Fibroblast of gingiva (primary cell): ENCODE results near the gene LYPD5.
A peak's percentile ranks its signal among the peaks of the same experiment; 100 is the strongest.
"Not testable (repeated sequence)": the region's sequence is repeated elsewhere in the genome, so short reads cannot be mapped to it uniquely, and the experiment has no call there.

Experiments used
- DNase-seq: peaks from one replicate; pipeline ENCODE4 v3.0.0-alpha.2; 2011; ENCODE audit warnings: low read depth

Gene LYPD5

DNA sequence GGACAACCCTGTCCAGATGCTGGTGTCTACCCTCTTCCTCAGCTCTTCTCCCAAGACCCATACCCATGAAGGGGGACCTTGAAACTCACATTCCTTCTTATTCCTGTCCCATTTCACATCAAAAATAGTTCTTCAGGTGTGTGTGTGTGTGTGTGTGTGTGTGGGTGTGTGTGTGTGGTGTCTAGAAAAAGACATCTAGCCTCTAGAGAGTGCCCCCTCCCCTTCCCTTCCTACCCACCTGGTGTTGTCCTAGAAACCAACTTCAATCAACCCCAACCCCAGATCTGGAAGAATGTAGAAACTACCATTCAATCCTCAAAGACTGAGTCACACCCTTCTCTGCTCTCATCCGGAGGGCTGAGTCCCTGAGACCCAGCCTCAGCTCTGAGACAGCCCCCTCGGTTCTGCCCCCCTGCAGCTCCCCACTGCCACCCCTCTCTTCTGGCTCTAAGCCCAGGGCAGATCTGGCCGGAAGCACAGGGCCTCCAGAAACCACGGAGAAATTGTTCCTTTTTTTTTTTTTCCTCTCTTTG lies 25.0 kb downstream of the LYPD5 start:
- DNase-seq = no peak

DNA sequence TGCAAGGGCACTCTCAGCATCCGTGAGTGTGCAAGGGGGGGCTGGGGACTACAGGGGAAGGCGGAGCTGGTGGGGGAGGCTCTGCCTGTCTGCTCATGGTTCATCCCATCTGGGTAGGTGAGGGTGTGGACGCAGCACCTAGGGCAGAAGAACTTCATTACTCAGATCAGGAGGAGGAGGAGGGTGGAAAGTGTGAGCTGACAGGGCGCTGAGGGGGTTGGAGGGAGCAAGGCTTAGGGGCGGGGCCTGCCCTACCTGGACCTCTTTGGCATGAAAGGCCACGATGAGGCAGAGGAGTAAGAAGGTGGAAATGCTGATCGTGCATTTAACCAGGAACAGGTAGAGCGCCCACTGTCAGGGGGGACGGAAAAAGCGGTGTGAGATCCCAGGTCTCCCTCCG lies 26.0 kb downstream of the LYPD5 start:
- DNase-seq = no peak

DNA sequence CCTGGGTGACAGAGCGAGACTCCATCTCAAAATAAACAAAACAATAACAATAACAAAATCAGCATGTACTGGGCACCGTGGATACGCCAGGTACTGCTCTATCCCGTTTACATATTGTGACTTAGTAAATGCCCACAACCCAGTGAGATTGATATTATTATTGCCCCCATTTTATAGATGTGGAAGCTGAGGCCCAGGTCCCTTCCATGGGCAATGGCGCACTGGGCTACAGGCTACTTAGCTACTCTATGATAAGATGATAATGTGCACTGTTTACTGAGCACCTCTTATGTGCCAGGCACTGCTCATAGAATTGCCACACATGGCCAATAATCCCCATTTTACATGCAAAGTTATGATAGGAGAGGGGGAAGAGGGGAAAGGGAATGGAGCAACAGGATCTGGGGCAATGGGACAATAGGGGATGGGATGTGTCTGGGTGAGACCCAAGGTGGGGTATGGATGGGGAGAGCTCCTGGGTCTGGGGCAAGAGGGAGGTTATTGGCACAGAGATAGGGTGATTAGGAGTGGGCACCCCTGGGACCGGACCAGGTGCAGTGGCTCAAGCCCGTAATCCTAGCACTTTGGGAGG lies 26.9 kb downstream of the LYPD5 start:
- no peak for DNase-seq

DNA sequence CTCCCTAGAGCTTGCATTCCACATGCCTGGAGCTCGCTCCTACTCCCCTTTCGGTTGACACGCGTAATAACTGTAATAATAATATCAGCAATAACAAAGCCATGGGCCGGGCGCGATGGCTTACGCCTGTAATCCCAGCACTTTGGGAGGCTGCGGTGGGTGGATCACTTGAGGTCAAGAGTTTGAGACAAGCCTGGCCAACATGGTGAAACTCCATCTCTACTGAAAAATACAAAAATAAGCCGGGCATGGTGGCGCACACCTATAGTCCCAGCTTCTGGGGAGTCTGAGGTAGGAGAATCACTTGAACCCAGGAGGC lies 27.3 kb downstream of the LYPD5 start:
- DNase-seq = not testable (repeated sequence)

DNA sequence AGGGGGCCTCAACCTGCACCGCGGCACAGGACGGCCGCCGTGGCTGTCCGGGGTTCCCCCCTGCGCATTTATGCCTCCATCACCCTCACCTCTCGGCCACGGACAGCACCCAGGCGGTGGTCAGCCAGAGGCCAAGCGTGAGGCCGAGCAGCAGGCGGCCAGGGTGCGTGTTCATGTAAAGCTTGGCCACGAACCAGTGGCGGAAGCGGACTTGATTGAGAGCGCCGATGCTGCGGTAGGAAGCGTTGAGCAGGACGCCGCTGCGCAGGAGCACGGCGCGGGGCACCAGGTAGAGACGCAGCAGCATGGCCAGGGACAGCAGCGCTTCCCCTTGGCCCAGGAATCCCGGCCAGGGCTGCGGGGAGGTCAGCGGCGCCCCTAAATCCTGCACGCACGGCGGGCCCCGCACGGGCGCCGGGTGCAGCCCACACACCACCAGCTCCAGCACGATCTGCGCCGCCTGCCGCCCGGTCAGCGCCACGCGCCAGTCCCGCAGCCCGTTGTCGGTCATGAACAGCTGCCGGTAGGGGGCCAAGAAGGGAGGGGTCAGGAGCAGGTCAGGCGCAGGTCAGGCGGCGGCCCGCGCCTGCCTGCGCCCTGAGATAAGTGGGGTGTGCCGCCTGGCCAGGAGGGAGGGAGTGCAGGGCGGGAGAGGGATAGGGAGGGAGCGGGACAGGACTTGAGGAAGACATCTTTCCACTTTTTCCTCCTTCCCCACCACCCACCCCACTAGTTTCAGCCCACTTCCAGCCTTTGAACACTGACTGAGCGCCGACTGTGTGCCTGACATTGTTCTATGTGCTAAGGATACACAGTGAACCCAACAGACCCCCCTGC lies 27.9 kb downstream of the LYPD5 start:
- peak; percentile 40 for DNase-seq

DNA sequence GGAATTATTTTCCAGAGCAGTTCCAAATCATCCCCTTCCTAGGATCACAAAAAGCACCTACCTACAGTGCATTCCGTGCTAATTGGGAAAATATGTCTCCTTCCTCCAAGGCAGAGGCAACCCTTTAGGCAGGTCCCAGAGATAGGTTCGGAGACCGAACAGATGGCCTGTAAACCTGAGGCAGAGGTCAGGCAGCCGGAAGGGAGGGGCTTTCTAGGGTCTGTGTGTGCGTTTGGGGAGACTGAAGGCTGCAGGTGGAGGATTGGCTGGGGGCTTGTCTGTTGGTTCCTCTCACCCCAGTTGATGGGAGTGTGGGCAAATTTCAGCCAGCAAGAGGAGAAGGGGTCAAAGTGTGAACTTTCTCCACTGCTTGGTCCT lies 28.5 kb downstream of the LYPD5 start:
- no peak for DNase-seq

DNA sequence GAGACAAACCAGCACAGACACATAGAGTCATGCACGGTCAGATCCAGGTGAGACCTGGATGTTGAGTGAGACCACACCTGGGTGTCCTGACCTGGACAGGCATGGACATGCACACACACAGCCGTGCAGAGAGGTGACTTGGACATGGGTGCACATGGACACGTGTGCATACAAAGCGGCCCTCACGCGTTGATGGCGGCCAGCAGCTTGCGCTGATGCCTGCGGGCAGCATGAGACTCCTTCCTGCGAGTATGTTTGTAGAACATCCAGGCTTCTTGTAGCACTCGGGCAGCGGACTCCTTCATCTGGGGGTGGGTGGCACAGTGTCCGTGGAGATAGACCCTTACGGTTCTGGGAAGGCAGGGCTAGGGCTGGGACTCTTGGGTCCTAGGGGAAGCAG lies 33.0 kb downstream of the LYPD5 start:
- no peak for DNase-seq

DNA sequence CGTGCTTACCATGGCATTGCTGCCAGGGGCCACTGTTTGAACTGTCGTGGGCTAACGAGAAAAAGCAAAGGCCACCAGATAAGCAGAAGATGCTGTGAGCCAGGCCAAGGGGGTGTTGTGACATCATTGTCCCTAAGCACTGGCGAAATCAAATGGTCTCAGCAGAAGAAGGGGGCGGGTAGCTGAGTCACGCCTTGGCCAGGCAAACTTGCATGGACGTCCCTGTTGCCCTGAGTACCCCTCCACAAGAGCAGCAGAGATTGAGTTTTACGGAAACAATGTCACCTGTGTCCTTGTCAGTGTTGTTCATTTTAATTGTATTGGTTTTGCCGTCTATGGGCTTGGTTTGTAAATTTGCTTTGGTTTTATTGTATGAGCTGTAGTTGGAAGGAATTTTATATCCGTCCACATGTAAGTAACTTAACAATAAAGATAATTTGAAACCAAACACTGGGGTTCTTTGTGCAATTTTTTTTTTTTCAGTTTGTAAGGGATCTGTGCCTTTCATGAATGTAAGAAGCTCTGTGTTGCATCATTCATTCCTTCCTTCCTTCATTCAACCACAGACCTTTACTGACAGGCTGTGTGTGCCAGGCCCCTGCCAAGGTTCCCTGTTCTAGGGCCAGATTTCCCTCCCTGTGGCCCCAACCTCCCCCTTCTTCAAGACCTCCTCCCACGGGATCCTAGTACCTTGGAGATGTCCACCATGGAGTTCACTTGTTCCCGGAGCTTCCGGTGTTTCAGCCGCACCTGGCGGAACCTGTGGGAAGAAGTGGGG lies 33.8 kb downstream of the LYPD5 start:
- no peak for DNase-seq

DNA sequence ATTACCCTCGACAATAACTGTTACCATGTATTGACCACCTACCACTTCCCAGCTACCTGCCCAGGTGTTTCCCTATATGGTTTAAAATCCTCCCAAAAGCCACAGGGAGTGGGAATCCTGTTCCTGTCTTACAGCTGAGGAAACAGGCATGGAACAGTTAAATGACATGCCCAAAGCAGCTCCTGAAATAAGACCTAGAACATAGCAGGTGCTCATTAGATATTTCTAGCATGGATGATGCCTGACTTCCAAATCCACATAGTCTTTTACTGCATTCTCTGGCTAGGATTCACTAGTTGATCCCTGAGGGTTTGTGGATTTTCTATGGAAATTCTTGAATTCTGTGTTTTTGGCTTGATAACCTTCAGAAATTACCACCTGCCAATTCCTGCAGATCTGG lies 34.4 kb downstream of the LYPD5 start:
- no peak for DNase-seq

DNA sequence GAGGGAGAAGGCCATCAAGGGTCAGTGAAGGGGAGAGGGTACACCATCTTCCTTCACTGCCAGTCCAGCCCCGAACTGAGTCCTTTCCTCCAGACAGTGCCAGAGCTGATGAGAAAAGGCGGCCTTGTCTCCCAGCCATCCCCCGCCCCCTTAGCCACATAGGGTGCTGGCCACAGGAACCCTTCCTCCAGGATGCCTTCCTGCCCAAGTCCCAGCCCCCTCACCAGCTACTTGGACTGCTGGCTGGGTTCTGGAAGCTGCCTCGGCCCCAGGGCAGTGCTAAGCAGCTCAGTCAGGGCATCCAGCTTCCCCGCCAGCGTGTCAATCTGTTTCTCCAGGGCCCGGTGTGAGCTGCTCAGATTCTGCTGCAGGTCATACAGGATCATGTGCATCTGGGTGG lies 34.9 kb downstream of the LYPD5 start:
- DNase-seq = no peak

DNA sequence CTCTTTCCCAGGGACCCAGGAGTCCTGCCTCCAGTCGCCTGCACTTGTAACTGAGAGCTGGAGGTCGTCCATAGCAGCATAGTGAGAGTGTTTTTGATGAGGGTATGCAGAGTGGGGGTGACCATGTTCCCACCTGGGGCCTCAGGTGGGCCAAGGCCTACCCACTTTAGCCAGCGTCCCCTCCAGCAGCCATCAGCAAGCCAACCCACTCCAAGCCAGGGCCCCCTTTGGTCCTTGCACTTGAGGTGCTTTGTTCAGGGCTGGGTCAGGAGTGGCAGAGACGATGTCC lies 35.5 kb downstream of the LYPD5 start:
- DNase-seq = no peak

DNA sequence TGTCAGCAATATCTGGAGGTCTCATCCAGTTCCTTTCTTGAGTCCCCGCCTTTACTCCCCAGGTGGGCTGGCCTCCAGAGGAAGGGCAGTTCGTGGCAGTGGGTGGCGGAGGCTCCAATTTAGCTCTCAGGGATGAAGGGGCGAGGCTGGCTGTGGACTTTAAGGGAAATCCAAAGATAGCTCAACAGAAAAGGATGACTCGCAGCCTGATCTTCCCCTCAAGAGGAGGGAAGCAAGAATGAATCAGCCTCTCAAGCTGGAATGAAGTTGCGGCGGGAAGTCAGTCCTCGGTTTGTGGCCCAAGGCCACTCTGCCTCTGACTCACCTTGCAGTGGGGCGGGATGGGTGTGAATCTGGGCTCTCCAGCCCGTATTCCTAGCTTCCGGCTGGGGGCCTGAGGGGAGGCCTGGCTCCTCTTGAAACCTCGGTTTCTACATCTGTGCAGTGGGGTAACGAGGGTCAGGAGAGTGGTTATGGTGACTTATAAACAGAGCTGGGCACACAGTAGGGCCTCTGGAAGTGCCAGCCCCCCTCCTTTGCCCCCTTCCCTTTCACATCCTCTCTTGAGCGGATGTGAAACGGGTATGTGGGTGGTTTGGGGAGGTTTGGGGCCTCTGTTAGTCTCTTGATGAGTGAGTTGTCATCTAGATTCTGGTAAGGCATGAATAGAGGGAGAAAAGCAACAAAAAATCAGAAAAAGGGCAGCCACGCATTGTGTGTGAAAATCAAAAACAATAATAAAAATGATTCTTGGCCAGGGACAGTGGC lies 37.0 kb downstream of the LYPD5 start:
- DNase-seq = peak; percentile 79

DNA sequence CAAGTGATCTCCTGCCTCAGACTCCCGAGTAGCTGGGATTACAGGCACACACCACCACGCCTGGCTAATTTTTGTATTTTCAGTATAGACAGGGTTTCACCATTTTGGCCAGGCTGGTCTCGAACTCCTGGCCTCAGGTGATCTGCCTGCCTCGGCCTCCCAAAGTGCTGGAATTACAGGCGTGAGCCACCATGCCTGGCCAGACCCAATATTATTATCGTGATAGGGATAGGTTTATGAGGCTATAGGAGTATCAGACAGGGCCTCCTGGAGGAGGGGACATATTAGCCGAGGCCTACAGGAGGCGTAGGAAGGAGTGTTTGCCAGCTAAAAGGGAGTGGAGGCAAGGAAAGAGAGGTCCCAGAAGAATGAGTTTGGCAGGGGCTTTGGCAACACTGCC lies 37.6 kb downstream of the LYPD5 start:
- DNase-seq = not testable (repeated sequence)

DNA sequence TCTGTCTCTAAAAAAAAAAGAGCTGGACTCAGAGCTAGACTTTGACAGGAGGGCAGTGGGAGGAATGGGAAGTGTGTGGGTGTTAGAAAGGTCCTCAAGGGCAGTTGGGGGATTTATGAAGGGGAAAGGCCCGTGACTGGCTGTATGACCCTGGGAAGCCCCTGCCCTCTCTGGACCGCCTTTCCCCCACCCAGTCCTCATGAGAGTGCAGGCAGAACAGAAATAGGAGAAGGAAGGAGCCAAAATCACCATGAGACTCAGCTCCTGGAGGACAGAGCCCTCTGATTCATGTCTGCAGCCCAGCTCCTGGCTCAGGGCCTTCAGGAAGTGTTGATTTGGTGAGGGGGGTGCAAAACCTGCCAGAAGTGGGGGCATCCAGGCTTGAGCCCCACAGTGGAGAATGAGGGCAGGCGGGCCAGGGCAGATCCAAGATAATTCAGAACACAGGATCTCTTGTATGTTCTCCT lies 38.7 kb downstream of the LYPD5 start:
- no peak for DNase-seq

DNA sequence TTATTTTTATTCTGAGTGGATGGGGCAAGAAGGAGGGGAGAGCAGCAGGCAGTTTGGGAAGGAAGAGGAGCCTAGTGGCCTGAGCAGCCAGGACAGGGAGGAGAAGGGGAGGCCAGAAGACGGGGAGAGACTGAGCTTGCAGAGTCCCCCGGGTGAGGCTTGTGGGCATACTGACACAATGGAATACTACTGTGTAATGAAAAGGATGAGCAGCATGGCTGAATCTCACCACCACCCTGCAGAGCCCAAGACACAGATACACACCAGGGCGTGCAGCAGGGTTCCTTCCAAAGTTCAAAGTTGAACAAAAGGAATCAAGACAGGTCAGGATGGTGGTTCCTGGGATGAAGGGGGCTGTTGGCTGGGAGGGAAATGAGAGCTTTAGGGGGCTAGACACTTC lies 39.4 kb downstream of the LYPD5 start:
- no peak for DNase-seq

DNA sequence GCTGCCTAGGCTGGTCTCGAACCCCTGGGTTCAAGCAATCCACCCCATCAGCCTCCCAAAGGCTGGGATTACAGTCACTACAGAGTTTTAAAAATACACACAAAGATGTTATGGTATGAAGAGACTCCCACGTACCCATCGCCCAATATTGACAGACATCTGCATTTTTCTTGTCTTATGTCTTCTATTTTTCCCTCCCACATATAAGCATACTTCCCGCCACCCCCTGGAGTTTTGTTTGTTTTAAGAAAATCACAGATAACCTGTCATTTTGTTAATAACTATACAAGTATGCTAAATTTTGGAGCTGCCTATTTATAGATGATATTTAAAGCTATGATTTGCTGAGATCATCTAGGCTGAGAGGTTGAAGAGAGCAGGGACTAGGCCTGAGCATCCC lies 41.3 kb downstream of the LYPD5 start:
- DNase-seq = no peak

DNA sequence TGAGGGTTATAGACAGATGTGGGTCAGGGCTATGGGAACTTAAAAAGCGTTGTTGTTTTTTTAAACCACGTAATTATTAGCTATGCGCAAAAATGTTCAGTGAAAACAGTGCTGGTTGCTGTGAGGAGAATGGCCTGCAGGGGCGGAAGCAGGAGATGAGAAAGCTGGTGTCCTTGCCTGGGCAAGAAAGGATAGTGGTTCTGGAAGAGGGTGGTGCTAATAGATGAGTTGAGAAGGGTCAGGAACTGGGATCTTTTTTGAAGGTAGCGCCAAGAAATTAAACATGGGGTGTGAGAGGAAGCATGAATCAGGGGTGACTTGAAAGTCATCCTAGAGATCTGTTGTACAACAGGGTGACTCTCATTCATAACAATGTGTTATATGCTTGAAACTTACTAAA lies 42.7 kb downstream of the LYPD5 start:
- DNase-seq = peak; percentile 61

DNA sequence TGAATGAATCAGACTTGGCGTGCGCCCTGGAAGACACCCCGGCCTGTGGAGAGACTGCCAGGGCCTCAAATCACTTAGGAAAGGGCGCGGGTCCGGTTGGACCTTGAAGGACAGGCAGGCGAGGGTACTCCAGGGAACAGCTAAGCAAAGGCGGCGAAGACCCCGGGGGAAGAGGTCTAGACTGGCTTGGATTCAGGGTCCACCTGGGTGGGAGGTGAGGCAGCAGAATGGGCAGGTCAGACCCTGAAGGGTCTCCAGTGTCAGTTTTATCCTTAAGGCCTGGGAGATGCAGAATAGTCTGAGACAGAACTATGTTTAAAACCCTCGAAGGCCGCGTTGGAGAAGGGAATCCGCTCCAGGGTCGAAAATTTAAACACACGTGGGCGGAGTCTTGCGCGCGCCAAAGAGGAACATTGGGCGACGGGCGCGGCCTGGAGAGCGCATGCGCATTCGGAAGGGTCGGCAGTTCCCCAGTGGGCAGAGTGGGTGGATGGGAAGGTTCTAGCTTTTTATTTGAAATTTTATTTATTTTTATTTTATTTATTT lies 46.9 kb downstream of the LYPD5 start:
- DNase-seq = peak; percentile 61

DNA sequence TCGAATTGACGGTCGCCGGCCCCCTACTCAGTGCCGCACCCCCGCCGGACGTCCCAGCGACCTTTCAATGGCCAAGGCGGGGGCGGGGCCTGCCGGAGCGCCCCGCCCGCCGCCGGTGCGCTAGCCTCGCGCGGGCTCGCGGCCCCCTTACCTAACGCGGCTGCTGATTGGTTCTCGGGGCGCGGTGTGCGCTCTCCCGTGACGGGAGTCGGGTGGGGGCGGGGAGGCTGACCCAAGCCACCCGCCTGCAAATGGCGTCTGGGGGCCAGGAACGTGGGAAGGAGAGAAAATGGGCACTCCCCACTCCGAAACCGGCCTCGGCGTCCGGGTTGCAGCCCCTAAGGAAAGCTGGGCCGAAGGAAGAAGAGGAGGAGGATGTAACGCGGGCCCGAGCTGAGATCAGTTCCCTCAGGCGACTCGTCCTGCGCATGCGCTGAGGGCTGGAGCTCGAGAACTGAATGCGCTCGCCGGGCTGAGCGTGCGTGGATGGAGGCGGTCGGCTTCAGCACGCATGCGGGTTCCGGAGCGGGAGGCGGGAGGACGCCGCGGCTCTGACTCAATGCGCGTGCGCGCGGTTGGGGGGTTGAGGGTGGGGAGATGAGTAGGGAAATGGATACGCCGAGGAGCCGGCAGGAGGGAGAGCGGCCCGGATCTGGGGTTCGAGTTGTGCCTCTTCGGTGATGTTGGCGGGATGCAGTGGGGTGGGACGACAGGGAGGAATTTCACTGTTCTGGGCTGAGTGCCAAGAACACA lies 47.6 kb downstream of the LYPD5 start, which contains the start of gene SMG9:
SMG9 (minus strand) TSS at position 460 of the 753 bp plus-strand sequence. CDS start 4,221 bp downstream, outside the sequence.
- DNase-seq = peak; percentile 96

DNA sequence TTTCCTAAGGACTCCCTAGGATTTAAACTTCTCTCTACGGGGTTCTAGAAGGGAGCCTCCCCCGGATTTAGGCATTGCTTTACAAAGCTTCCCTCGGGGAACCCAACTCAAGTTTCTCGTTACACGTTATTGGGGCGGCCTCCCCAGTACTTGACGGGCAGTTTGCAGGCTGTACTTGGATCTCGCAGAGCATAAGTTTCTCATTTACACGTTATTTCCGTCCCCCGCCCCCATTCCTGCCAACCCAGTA lies 48.1 kb downstream of the LYPD5 start:
- no peak for DNase-seq

DNA sequence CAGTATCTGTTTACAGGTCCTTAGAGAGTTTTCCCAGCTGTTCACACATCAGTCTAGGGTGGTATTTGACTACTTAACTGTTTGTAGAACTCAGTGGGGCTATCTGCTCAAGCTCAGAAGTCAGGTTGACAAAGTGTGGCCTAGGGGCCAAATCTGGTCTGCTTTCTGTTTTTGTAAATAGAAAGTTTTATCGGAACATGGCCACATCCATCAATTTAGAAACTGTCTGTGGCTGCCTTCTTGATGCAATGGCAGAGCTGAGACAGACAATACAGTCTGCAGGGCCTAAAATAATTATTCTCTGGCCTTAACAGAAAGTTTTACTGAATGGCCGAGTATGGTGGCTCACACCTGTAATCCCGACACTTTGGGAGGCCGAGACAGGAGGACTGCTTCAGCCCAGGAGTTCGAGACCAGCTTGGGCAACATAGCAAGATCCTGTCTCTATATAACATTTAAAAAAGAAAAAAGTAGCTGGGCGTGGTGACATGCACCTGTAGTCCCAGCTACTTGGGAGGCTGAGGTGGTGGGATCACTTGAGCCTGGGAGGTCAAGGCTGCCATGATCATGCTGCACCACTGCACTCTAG lies 49.9 kb downstream of the LYPD5 start:
- DNase-seq = no peak
